Epithelial cell of proximal tubule (primary cell): ENCODE data around the gene MBTPS1. TPM values are rescaled to one million over a fixed set of nuclear protein-coding genes. Genes with fewer than 3 reads are reported as not detected.

Source experiments
- DNase-seq: peaks from one replicate; pipeline ENCODE4 v3.0.0-alpha.2; 2011; ENCODE audit warnings: low read depth
- H3K4me3 ChIP-seq: 2 replicates; pipeline ENCODE4 v1.5.1; 2011; ENCODE audit warnings: low read depth, mild to moderate bottlenecking, low read length
- total RNA-seq: library from RNA; depleted of rRNA; stranded (reverse); fragments of >200 nt; gene quantifications from 2 replicates; pipeline ENCODE4 v1.2.3, GENCODE V29; 2015
- TF ChIP-seq, protein P1 (sequence below): conservative IDR thresholded peaks from 2 replicates; pipeline ENCODE4 v1.5.1; 2012; ENCODE audit warnings: low read depth, mild to moderate bottlenecking, low read length

MBTPS1 gene
- total RNA-seq, 1 donor from 2014 or later, result 76.3 TPM

DNA sequence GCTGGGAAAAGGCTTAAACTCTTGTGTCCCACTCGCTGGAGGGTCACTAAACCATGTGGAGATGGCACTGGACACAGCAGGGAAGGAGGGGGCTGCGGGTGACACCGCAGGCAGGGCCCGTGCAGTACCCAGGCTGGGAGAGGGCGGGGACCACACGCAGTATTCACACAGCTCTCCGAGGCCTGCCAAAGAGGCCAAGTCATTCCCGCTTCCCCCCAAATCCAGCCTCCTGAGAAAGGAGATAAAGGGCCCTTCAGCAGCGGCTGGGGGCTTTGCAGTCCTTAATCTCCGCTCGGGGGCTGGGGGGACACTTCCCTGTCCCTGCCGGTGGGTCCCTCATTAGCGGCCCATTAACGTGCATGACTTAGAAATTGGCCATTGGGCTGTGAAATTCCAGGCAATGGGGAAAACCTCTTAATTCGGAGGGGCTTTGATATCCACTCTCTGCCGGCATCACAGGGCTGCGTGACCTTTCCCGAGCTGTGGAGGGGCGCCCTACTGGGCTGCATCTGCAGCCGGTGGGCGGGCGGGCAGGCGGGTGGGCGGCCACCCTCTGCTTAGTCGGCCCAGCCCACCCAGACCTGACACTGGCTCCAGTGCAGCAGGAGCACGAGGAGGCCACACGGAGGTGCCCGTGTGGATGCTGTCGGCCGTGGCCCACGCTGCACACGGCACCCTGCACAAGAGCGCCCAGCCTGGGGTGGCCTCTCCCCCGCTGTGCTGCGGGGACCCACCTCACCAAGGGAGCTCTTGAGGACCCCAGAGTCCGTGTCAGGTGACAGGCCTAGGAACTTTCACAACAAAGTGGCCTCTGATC lies 71.5 kb downstream of the MBTPS1 start:
- no peak overlapping the region for H3K4me3 ChIP-seq
- no peak for DNase-seq
- TF ChIP-seq, protein P1, sequence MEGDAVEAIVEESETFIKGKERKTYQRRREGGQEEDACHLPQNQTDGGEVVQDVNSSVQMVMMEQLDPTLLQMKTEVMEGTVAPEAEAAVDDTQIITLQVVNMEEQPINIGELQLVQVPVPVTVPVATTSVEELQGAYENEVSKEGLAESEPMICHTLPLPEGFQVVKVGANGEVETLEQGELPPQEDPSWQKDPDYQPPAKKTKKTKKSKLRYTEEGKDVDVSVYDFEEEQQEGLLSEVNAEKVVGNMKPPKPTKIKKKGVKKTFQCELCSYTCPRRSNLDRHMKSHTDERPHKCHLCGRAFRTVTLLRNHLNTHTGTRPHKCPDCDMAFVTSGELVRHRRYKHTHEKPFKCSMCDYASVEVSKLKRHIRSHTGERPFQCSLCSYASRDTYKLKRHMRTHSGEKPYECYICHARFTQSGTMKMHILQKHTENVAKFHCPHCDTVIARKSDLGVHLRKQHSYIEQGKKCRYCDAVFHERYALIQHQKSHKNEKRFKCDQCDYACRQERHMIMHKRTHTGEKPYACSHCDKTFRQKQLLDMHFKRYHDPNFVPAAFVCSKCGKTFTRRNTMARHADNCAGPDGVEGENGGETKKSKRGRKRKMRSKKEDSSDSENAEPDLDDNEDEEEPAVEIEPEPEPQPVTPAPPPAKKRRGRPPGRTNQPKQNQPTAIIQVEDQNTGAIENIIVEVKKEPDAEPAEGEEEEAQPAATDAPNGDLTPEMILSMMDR, result no peak

DNA sequence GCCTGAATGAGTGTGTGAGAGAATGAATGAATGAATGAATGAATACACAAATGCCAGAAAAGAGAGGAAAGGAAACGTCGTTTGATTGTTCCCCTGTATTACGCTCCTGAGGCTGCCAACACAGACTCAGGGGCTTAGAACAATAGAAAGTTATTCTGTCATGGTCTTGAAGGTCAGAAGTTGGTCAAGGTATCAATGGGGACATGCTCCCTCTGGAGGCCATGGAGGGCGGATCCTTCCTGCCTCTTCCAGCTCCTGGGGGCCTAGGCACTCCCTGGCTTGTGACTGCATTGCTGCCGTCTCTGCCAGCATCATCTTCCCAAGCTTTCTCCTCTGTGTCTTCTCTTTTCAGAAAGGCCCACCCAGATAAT lies 72.6 kb downstream of the MBTPS1 start:
- DNase-seq, result no peak
- H3K4me3 ChIP-seq, result no peak overlapping the region
- TF ChIP-seq, protein P1, result peak; percentile 68

DNA sequence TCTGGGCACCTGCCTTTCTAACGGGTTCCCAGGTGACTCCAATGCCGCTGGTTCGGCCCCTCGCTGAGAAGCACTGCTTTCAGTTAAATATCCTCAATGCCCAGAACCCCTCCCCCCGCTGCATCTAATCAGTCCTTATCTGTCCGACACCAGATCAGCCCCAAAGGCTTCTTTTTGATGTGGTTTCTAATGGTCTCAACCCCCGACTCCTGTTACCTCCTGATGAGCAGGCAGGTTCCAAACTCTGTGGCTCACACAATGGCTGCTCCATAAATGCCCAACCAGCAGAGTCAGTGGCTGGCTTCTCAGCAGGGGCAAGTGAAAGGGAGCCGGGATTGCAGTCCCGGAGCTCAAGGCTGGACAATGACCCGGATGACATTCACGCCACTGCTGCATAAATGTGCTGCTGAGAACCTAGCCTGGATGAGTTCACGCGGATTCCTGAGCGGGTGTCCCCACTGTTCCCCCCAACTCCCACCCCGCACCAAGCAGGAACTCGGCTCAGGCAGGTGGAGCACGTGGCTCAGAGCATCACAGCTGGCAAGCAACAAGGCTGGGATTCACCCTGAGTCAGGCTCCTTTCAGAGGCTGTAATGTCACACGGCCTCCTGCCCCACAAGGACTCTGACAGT lies 73.1 kb downstream of the MBTPS1 start:
- no peak for DNase-seq
- TF ChIP-seq, protein P1, result no peak
- no peak overlapping the region for H3K4me3 ChIP-seq

DNA sequence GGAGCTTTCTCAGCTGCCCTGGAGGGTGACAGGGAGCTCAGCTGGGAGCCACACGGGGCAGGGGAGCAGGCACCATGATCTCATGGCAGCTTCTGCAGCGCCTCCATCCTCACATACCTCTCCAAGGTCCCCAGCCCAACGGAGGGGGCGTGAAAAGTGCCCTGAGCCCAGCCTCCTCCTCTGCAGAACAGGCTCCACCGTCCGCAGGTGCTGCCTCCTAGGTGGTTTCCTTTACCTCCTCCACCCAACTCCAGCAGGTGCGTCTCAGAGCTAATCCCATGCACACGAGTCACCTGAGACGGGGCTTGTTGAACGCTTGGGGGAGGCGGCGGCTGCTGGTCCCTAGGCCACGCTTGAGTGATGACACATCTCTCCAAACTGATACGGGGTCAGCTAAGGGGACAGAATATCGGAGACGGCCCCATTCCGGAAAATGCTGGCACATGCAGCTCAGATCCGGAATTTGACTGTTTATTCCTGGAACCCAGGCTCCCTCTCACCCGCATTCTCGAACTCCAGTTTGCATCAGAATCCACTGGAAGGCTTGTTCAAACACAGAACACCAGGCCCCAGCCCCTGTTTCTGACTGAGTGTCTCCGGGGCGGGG lies 73.8 kb downstream of the MBTPS1 start:
- TF ChIP-seq, protein P1, result no peak
- no peak overlapping the region for H3K4me3 ChIP-seq
- no peak for DNase-seq

DNA sequence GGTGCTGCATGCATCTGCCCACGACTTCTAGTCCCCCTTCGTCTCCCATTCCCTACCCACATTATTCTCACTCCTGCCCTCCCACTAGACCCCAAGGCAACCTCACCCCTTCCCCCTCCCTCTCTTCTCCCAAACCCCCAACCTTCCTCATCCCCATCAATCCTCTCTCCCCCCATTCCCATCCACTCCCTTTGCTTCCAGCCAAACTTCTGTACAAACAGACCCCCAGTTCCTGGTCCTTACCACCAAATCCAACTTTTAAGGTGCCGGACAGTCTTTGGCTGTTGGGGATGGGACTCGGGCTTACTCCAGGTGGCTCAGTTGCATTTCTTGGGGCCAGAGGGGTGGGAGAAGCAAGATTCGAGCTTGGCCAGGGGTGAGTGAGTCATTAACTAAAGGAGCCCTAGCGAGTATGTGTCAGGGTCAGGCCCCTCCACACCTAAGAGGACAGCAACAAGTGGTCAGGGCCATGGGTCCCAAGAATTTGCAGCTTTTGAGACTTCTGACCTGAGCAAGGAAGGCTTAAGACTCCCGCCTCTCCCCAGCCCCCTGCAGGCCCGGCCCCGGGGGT lies 74.3 kb downstream of the MBTPS1 start, which contains the start of gene SLC38A8:
TSS of gene SLC38A8 (minus strand) at position 488 of the 571 bp plus-strand sequence. CDS start 638 bp downstream, outside the sequence.
- DNase-seq, result no peak
- TF ChIP-seq, protein P1, result no peak
- no peak within 1 kb of the TSS for H3K4me3 ChIP-seq

DNA sequence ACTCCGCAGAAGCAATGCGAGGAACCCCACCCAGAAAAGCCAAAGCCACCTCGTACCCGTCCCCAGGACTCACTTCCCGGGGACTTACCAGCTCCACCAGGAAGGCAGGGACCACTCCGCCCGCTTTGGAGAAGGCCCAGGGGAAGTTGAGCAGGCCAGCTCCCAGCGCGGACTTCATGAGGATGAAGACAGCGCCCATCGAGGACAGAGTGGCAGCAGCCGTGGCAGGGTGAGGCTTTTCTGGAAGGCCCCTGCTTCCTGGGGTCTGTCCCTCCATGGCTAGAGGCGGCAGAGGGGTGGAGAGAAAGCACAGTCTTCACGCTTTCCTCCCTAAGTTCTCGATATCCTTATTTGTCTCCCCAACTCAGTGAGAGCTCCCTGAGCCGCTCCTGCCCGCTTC lies 74.9 kb downstream of the MBTPS1 start:
- no peak overlapping the region for H3K4me3 ChIP-seq
- TF ChIP-seq, protein P1, result no peak

More for the DNA sequence above, 74.9 kb downstream of the MBTPS1 start:
- DNase-seq, result no peak
